Hepatocyte (in vitro differentiated cells): Measurements from ENCODE around the gene DNAJB5. TPM values are rescaled to one million over a fixed set of nuclear protein-coding genes. Genes with fewer than 3 reads are reported as not detected.

Experiments used
- DNase-seq: peaks from one replicate; pipeline ENCODE4 v3.0.0-alpha.2; 2016; ENCODE audit warnings: low spot score
- H2AFZ ChIP-seq: fragments of 200-600 bp; sonication (generic); 2 replicates; pipeline ENCODE4 v1.6.0; 2016; ENCODE audit warnings: antibody characterized with exemption, mild to moderate bottlenecking
- H3K27ac ChIP-seq: fragments of 200-600 bp; sonication (generic); 2 replicates; pipeline ENCODE4 v1.5.1; 2016; ENCODE audit warnings: mild to moderate bottlenecking
- H3K27me3 ChIP-seq: fragments of 200-600 bp; sonication (generic); 2 replicates; pipeline ENCODE4 v1.6.1; 2016
- H3K36me3 ChIP-seq: fragments of 200-600 bp; sonication (generic); replicated peaks from 2 replicates; pipeline ENCODE4 v1.5.1; 2016; ENCODE audit warnings: low read depth; ENCODE audit not compliant: insufficient read depth
- H3K4me1 ChIP-seq: fragments of 200-600 bp; sonication (generic); 2 replicates; pipeline ENCODE4 v1.5.1; 2016; ENCODE audit warnings: mild to moderate bottlenecking, moderate library complexity; ENCODE audit not compliant: insufficient read depth
- H3K4me2 ChIP-seq: fragments of 200-600 bp; sonication (generic); 2 replicates; pipeline ENCODE4 v1.6.0; 2016
- H3K4me3 ChIP-seq: fragments of 200-600 bp; sonication (generic); 2 replicates; pipeline ENCODE4 v1.5.1; 2016; ENCODE audit warnings: mild to moderate bottlenecking
- H3K79me2 ChIP-seq: fragments of 200-600 bp; sonication (generic); 2 replicates; pipeline ENCODE4 v1.6.0; 2017; ENCODE audit warnings: mild to moderate bottlenecking
- H3K9me2 ChIP-seq: fragments of 200-600 bp; sonication (generic); replicated peaks from 2 replicates; pipeline ENCODE4 v1.6.0; 2017; ENCODE audit warnings: mild to moderate bottlenecking; ENCODE audit not compliant: insufficient read depth
- H3K9me3 ChIP-seq: fragments of 200-600 bp; sonication (generic); 2 replicates; pipeline ENCODE4 v1.5.1; 2016; ENCODE audit warnings: low read depth, mild to moderate bottlenecking
- H4K20me1 ChIP-seq: fragments of 200-600 bp; sonication (generic); 2 replicates; pipeline ENCODE4 v1.6.0; 2016; ENCODE audit warnings: mild to moderate bottlenecking; ENCODE audit not compliant: insufficient read depth, poor library complexity, severe bottlenecking
- CTCF ChIP-seq: fragments of 200-600 bp; sonication (generic); IDR thresholded peaks from 2 replicates; pipeline ENCODE4 v1.5.1; 2016; ENCODE audit warnings: antibody characterized with exemption, mild to moderate bottlenecking; ENCODE audit not compliant: poor library complexity
- EZH2 ChIP-seq: fragments of 200-600 bp; sonication (generic); IDR thresholded peaks from 2 replicates; pipeline ENCODE4 v1.6.1; 2016; ENCODE audit warnings: antibody characterized with exemption, mild to moderate bottlenecking, borderline replicate concordance
- EZH2phosphoT487 ChIP-seq: fragments of 200-600 bp; sonication (generic); IDR thresholded peaks from one replicate; pipeline ENCODE4 v1.6.1; 2018; ENCODE audit warnings: antibody characterized with exemption, mild to moderate bottlenecking, low read depth, moderate library complexity; ENCODE audit not compliant: unreplicated experiment, severe bottlenecking
- WGBS: methylation state at CpG from one replicate; pipeline ENCODE4 v1.1.6; 2016; ENCODE audit warnings: low lambda C conversion rate; ENCODE audit errors: missing lambda C conversion rate; 5-methylcytosine and 5-hydroxymethylcytosine counted together
- polyA plus RNA-seq: library from polyadenylated mRNA; unstranded; fragments of >200 nt; fragmentation: Nextera tagmentation; extraction: Ambion mirVana; gene quantifications from 2 replicates; pipeline ENCODE4 v1.2.1, GENCODE V29; 2016
- total RNA-seq: library from RNA; depleted of rRNA; stranded (reverse); fragments of >200 nt; gene quantifications from 2 replicates; pipeline ENCODE4 v1.2.3, GENCODE V29; 2014

DNAJB5 gene
- total and polyA plus RNA-seq, 2 experiments from 2014 or later, result 7.0 to 7.6 TPM

GRCh38 chr9:34961574-34962490, 27.7 kb upstream of the DNAJB5 start:
- Histone ChIP-seq H3K9me3 (no peaks in the 10 kb centered on the region), H3K79me2 (no peaks in the 10 kb centered on the region), H3K4me2 (no peak overlapping the region), H2AFZ (no peak overlapping the region), H3K27me3 (peaks cover 68% of the 10 kb centered on the region), H4K20me1 (no peaks in the 10 kb centered on the region), H3K4me3 (no peak overlapping the region), H3K4me1 (no peaks in the 10 kb centered on the region), H3K27ac (no peak overlapping the region), H3K36me3 (no peaks in the 10 kb centered on the region), H3K9me2 (no peaks in the 10 kb centered on the region)
- peak; percentile 62 for DNase-seq
- TF ChIP-seq EZH2 (no peak), EZH2phosphoT487 (no peak)
- WGBS, result 41% methylated on average over 5 of the region's 5 CpGs

- Histone ChIP-seq H3K9me2 (no peaks in the 10 kb centered on the region), H3K4me2 (no peak overlapping the region), H3K79me2 (no peaks in the 10 kb centered on the region), H3K9me3 (no peaks in the 10 kb centered on the region), H3K4me3 (no peak overlapping the region), H4K20me1 (no peaks in the 10 kb centered on the region), H3K4me1 (no peaks in the 10 kb centered on the region), H3K27me3 (peaks cover 65% of the 10 kb centered on the region), H3K36me3 (no peaks in the 10 kb centered on the region), H2AFZ (no peak overlapping the region), H3K27ac (no peak overlapping the region)
- 91% methylated on average over 3 of the region's 3 CpGs for WGBS
- no peak for TF ChIP-seq EZH2phosphoT487
- TF ChIP-seq CTCF, result no peak
- TF ChIP-seq EZH2, result no peak
- DNase-seq, result no peak
These were observed 27.0 kb upstream of the DNAJB5 start for GRCh38 chr9:34962546-34962945.

- Histone ChIP-seq H3K9me3 (no peaks in the 10 kb centered on the region), H3K4me3 (no peak overlapping the region), H3K79me2 (no peaks in the 10 kb centered on the region), H3K27me3 (peaks cover 68% of the 10 kb centered on the region), H3K27ac (no peak overlapping the region), H2AFZ (no peak overlapping the region), H3K4me1 (no peaks in the 10 kb centered on the region), H4K20me1 (no peaks in the 10 kb centered on the region), H3K9me2 (no peaks in the 10 kb centered on the region), H3K4me2 (no peak overlapping the region), H3K36me3 (no peaks in the 10 kb centered on the region)
- TF ChIP-seq EZH2phosphoT487, result no peak
- TF ChIP-seq EZH2, result no peak
- no peak for TF ChIP-seq CTCF
- DNase-seq, result no peak
- 70% methylated on average over 2 of the region's 2 CpGs for WGBS
These were observed 26.0 kb upstream of the DNAJB5 start for GRCh38 chr9:34963552-34963951.

- Histone ChIP-seq H3K9me2 (no peaks in the 10 kb centered on the region), H3K36me3 (no peaks in the 10 kb centered on the region), H3K4me3 (no peak overlapping the region), H3K4me1 (no peaks in the 10 kb centered on the region), H3K79me2 (no peaks in the 10 kb centered on the region), H3K27ac (no peak overlapping the region), H2AFZ (no peak overlapping the region), H3K27me3 (peaks cover 64% of the 10 kb centered on the region), H4K20me1 (no peaks in the 10 kb centered on the region), H3K4me2 (no peak overlapping the region), H3K9me3 (no peaks in the 10 kb centered on the region)
- TF ChIP-seq EZH2 (no peak), CTCF (no peak), EZH2phosphoT487 (no peak)
- no peak for DNase-seq
- 77% methylated on average over 3 of the region's 3 CpGs for WGBS
These were observed 25.1 kb upstream of the DNAJB5 start for GRCh38 chr9:34964458-34964857.
